Adrenal gland (tissue), 12 donors: ENCODE data around the gene LRRC4C. TPM values are rescaled to one million over a fixed set of nuclear protein-coding genes. Genes with fewer than 3 reads are reported as not detected.

Experiments
- DNase-seq, 7 donors: peaks; one replicate each; pipeline ENCODE4 v3.0.0-alpha.2; 2019 to 2020
- H3K27ac ChIP-seq, 5 donors: fragments of 200-600 bp; sonication (generic) in 4 of 5; 1 replicate in 3 of 5; 2 replicates in 2 of 5; pipeline versions ENCODE4 v1.5.1 to v1.8.0; 2016 to 2020; ENCODE audit warnings: mild to moderate bottlenecking in 1 of 5
- H3K27me3 ChIP-seq: fragments of 200-600 bp; 2 replicates; pipeline ENCODE4 v1.8.0; 2021
- H3K36me3 ChIP-seq, 2 donors: fragments of 200-600 bp; replicated peaks in 1 of 2; 1 replicate in 1 of 2; 2 replicates in 1 of 2; pipeline versions ENCODE4 v1.5.1 to v1.8.0; 2018 to 2022
- H3K4me1 ChIP-seq, 2 donors: fragments of 200-600 bp; replicated peaks in 1 of 2; 1 replicate in 1 of 2; 2 replicates in 1 of 2; pipeline versions ENCODE4 v1.5.1 to v1.8.0; 2018 to 2021
- H3K4me3 ChIP-seq, 4 donors: fragments of 200-600 bp; sonication (generic) in 3 of 4; one replicate each; pipeline ENCODE4 v1.5.1; 2016 to 2018
- H3K9me3 ChIP-seq, 3 donors: fragments of 200-600 bp; sonication (generic) in 1 of 3; replicated peaks in 1 of 3; 1 replicate in 2 of 3; 2 replicates in 1 of 3; pipeline versions ENCODE4 v1.5.1 to v1.8.0; 2016 to 2021
- POLR2A ChIP-seq, 2 donors: fragments of 450-650 bp; IDR thresholded peaks; one replicate each; pipeline ENCODE4 v1.6.1; 2017; ENCODE audit warnings: antibody characterized with exemption in 2 of 2, mild to moderate bottlenecking in 2 of 2, moderate library complexity in 1 of 2
- WGBS, 4 donors: extraction: QIAGEN DNeasy Blood & Tissue Kit in 2 of 4; methylation state at CpG; one replicate each; pipeline versions ENCODE4 v1.1.5 to v1.1.7; 2013 to 2017; 5-methylcytosine and 5-hydroxymethylcytosine counted together
- intact Hi-C, 2 donors: fragments of 100-400 bp; cut with DNase I; formaldehyde crosslinking; loops; one replicate each; pipeline versions ENCODE4 v1.14.1 to v1.15.0; 2022 to 2023
- polyA plus RNA-seq, 3 donors: library from polyadenylated mRNA; stranded (reverse); fragments of 200-250 nt in 2 of 3; fragments of 350-450 nt in 1 of 3; fragmentation: Illumina TruSeq in 1 of 3; extraction: RNeasy Lipid Tissue Mini Kit (QIAGEN cat#74804) in 1 of 3; gene quantifications; one replicate each; pipeline ENCODE4 v1.2.3, GENCODE V29; 2013 to 2014
- total RNA-seq, 9 donors: library from RNA; depleted of rRNA in 4 of 9; stranded (reverse); fragments of >200 nt in 4 of 9; fragments of 120-200 nt in 1 of 9; fragmentation: NEBNext Ultra II Directional in 1 of 9; extraction: Animal tissue kit (Norgen Biotek cat#: 25700) in 1 of 9; gene quantifications; one replicate each; pipeline versions ENCODE4 v1.1.0 to v1.2.4, GENCODE V29; 2013 to 2023
- TF ChIP-seq, protein P1 (sequence below), 6 experiments: fragments of 450-650 bp in 4 of 6; fragments of 200-600 bp in 2 of 6; sonication (generic) in 1 of 6; IDR thresholded peaks; 1 replicate in 5 of 6; 2 replicates in 1 of 6; pipeline versions ENCODE4 v1.5.1 to v1.8.0; 2016 to 2021; ENCODE audit warnings: antibody characterized with exemption in 6 of 6, mild to moderate bottlenecking in 2 of 6, moderate library complexity in 1 of 6
- donor health status: healthy with polysubstance abuse.
- donor health status: Bipolar disorder and iron deficiency.
- donor health status: DM: yes; HTN: yes; CAD: no.
- donor health status: DM: no; HTN: no; CAD: no.
- donor health status: DM: no; HTN: no; CAD: no.
- donor health status: DM: yes; HTN: yes; CAD: no.

The LRRC4C gene
- total and polyA plus RNA-seq, 12 donors = 1.0 to 10.6 (median 5.5) TPM

DNA sequence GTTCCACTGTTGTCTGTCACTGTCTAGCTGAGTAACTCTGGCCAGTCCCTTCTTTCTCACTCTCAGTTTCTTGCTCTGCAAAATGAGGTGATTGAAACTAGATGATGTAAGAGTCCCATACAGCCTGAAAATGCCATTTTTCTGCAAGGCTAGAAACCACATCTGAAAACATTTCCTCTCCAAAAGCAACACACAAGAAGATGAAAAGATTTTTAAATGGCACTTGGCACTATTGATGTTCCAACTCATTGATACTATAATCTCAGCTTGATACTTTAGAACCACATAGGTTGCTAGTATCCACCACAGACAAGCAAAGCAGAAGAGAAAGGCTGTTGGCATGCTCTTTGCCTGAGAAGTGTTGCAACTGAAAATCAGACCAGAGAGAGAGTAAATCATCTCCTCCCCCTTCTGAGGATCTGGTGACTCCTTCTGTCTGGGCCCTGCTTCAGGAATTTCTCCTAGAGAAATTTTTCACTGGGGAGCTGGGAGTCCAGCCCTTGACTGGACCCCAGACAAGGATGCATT is 1217.9 kb downstream of the LRRC4C start:
- H3K36me3 ChIP-seq = no peaks in the 10 kb centered on the region
- TF ChIP-seq, protein P1, sequence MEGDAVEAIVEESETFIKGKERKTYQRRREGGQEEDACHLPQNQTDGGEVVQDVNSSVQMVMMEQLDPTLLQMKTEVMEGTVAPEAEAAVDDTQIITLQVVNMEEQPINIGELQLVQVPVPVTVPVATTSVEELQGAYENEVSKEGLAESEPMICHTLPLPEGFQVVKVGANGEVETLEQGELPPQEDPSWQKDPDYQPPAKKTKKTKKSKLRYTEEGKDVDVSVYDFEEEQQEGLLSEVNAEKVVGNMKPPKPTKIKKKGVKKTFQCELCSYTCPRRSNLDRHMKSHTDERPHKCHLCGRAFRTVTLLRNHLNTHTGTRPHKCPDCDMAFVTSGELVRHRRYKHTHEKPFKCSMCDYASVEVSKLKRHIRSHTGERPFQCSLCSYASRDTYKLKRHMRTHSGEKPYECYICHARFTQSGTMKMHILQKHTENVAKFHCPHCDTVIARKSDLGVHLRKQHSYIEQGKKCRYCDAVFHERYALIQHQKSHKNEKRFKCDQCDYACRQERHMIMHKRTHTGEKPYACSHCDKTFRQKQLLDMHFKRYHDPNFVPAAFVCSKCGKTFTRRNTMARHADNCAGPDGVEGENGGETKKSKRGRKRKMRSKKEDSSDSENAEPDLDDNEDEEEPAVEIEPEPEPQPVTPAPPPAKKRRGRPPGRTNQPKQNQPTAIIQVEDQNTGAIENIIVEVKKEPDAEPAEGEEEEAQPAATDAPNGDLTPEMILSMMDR (IDR thresholded peaks at IDR 0.05) = no peak
- TF ChIP-seq POLR2A (IDR thresholded peaks at IDR 0.05) = no peak
- no peak overlapping the region for H3K27ac ChIP-seq
- no peak overlapping the region for H3K4me3 ChIP-seq
- H3K9me3 ChIP-seq = peaks cover 0 to 3% (median 0%) of the 10 kb centered on the region in 3 donors
- peak in 2 of 7 donors; percentile 2 to 19 for DNase-seq
- H3K27me3 ChIP-seq = no peaks in the 10 kb centered on the region
- H3K4me1 ChIP-seq = no peaks in the 10 kb centered on the region
- intact Hi-C loops = no loop called here

DNA sequence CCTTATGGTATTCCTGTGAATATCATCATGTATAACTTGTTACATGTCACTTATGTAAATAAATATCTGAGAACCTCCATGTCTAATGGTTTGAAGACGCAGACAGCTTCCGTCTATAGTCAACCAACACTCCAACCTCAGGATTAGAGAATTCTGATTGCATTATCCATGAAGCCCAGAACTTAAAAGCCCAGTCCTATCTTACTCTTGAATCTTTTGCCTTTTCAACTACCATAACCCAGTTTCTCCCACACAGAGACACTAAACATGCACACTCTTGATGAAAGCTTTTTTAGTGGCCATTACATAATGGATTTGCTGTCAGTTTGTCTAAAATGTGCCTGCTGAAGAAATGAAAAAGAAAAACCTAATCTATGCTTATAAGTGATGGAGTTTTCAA is 1219.2 kb downstream of the LRRC4C start:
- H3K36me3 ChIP-seq = no peaks in the 10 kb centered on the region
- intact Hi-C loops = no loop called here
- WGBS, 4 donors = 91 to 95% (median 93%) methylated on average over 2 of the region's 2 CpGs
- no peak overlapping the region for H3K27ac ChIP-seq
- no peaks in the 10 kb centered on the region for H3K27me3 ChIP-seq
- no peaks in the 10 kb centered on the region for H3K9me3 ChIP-seq
- no peaks in the 10 kb centered on the region for H3K4me1 ChIP-seq
- H3K4me3 ChIP-seq = no peak overlapping the region
- no peak for TF ChIP-seq POLR2A (IDR thresholded peaks at IDR 0.05)
- TF ChIP-seq, protein P1 (IDR thresholded peaks at IDR 0.05) = no peak
- no peak for DNase-seq

DNA sequence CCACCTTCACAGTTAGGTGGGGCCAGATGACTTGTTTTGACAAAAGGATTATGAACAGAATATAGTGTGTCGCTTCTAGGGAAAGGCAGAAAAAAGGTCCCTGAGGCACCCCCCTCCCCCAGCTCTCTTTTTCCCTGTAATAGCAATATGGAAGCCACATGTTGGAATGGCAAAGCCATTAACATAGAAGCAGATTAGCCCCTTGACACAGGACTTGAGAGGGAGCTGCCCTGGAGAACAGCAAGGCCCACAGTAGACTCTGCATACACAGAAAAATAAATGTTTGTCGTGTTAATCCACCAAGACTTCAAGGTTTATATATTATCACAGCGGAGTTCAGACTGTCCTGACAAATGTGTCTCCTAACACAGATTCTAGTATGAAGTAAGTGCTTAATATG is 1222.9 kb downstream of the LRRC4C start:
- Histone ChIP-seq H3K36me3 (no peaks in the 10 kb centered on the region), H3K27me3 (no peaks in the 10 kb centered on the region), H3K4me1 (no peaks in the 10 kb centered on the region), H3K9me3 (no peaks in the 10 kb centered on the region), H3K4me3 (no peak overlapping the region), H3K27ac (no peak overlapping the region)
- intact Hi-C loops = no loop called here
- TF ChIP-seq, protein P1 (IDR thresholded peaks at IDR 0.05) = no peak
- no peak for TF ChIP-seq POLR2A (IDR thresholded peaks at IDR 0.05)
- whole genome bisulfite sequencing, 4 donors = 81 to 89% (median 88%) methylated on average over 3 of the region's 3 CpGs
- no peak for DNase-seq

DNA sequence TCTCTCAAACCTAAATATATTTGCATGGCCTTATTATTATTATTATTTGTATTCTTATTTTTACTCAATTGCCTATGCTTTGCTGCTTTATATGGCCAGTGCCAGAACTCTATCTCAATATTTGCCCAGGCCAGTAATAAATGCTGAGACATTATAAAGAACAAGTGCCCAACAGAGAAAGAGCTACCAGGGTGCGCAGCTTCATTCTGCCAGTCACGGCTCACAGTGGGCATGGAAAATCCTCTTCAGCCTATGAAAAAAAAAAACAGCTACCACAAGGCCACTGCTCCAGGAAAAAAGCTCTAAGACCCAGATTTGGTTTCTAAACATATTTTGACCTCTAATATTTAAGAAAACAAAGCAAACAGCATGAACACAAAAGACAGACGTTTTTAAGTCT is 1223.6 kb downstream of the LRRC4C start:
- Histone ChIP-seq H3K36me3 (no peaks in the 10 kb centered on the region), H3K9me3 (no peaks in the 10 kb centered on the region), H3K4me1 (no peaks in the 10 kb centered on the region), H3K27ac (no peak overlapping the region), H3K27me3 (no peaks in the 10 kb centered on the region), H3K4me3 (no peak overlapping the region)
- intact Hi-C loops = no loop called here
- TF ChIP-seq POLR2A (IDR thresholded peaks at IDR 0.05) = no peak
- TF ChIP-seq, protein P1 (IDR thresholded peaks at IDR 0.05) = no peak
- 42 to 50% (median 47%) methylated on average over 3 of the region's 3 CpGs for WGBS, 4 donors
- peak in 2 of 7 donors; percentile 3 to 14 for DNase-seq
